NOMO-1 treated with DMSO at 0.1 percent for 48 hours (cell line): ENCODE data around the gene NDUFV3.
A peak's percentile ranks its signal among the peaks of the same experiment; 100 is the strongest.
"Not testable (repeated sequence)": the region's sequence is repeated elsewhere in the genome, so short reads cannot be mapped to it uniquely, and the experiment has no call there.

Experiments used
- DNase-seq: peaks from one replicate; lab custom pipeline; 2025; ENCODE audit not compliant: unreplicated experiment; lab: John Stamatoyannopoulos, UW

The NDUFV3 gene

DNA sequence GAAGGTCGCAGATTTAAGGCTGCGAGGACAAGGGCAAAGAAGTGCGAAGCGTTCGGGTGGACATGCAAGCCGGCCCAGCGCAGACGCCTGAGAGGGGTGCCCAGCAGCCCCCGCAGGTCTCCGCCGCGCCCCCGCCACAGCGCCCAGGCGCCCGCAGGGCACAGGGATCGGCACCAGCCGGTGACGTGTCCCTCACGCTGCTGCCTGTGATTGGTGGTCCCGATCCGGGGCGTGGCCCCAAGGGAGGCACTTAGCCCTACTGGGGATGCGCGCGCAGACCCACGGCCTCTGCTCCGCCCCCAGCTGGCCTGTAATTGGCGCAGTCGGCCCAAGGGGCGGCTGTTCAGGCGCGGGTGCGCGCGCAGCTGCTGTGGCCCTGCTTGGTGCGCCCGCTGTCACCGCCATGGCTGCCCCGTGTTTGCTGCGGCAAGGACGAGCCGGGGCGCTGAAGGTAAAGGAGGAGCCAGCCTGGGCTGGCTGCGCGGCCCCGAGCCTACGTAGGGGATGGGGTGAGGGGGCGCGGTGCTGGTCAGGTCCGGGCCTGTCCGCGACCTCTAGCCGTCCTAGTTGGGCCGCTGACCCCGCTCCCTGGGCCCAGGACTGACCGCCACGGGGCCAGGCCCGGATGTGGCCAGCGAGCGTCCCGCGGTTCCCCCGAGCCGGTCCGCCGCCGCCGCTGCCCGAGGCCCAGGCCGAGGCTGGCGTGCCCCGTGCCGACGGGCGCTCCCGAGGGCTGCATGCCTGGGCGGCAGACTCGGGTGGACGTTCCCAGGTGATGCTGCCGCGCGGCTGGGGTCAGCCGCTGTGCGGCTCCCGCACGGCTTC, at the start of gene NDUFV3:
TSS of gene NDUFV3 (plus strand) at position 379 of the 825 bp plus-strand sequence. CDS start at position 404, 25 bp downstream.
- DNase-seq = peak; percentile 98

DNA sequence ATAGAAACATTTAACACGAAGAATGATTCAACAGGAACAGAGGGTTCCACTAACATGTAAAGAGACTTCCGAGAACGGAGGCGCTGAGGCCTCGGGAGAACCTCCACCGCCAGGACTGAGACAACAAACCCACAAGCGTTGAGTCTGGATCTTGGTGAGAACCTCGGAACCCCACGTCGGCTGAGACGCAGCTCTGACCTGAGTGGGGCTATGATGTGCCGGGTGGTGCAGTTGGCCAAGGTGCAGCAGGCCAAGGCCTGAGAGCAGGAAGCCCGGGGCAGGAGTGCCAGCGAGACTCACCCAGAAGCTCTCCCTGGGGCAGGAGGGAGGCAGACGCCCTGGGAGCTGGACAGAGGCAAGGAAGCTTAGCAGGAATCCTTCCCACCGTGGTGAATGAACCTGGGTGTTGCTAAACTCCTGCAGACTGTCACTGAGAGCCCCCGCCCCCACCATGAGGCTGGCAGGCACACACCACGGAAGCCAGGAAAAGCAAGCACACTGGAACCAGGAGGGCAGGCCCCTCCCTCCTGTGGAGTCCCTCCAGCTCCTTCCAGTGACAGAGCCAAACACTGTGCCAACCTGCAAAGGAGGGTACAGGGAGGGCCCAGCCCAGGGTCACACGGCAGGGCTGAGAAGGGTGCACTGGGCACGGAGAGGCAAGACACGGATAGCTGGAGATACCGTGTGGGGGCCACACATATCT, 48.5 kb upstream of the NDUFV3 start:
- no peak for DNase-seq

DNA sequence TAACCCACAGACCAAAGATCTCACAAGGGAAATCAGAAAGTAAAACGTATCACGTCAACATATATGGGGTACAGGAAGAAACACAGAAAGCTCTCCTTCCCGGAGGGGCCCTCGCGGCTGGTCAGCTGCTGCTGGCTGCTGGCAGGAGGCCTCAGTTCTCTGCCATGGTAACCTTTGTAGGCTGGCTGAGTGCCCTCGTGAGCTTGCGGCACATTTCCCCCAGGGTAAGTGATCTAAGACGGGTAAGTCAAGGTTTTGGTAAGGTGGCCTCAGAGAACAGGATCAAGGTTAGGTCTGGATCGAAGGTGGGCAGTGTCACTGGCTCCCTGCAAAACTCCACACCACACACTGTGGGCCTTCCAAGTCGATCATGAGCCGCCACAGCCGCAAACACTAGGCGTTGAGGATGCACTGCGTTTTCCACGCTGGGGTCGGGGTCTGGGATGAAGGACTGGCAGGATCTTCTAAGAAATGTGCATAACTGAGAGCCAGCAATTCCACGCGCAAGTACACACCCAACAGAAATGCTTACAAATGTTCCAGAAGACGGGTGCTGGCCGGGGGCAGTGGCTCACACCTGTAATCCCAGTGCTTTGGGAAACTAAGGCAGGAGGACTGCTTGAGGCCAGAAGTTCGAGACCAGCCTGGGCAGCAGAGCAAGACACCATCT, 47.7 kb upstream of the NDUFV3 start:
- DNase-seq = no peak

DNA sequence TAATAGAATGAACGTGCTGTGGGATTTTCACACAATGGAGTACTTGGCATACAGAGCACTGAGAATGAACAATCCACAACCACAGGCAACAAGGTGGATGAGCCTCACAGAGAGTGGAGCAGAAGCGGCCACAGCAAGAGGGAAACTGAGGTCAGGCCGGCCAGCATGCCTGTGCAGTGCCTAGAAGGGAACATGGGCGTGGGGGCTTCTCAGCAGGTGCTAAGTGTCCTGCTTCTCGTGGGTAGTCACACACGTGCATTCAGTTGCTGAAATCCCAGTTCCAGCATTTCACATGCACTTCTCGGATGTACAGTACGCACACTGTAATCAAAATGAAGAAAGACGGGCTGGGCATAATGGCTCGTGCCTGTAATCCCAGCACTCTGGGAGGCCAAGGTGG, 46.9 kb upstream of the NDUFV3 start:
- no peak for DNase-seq

DNA sequence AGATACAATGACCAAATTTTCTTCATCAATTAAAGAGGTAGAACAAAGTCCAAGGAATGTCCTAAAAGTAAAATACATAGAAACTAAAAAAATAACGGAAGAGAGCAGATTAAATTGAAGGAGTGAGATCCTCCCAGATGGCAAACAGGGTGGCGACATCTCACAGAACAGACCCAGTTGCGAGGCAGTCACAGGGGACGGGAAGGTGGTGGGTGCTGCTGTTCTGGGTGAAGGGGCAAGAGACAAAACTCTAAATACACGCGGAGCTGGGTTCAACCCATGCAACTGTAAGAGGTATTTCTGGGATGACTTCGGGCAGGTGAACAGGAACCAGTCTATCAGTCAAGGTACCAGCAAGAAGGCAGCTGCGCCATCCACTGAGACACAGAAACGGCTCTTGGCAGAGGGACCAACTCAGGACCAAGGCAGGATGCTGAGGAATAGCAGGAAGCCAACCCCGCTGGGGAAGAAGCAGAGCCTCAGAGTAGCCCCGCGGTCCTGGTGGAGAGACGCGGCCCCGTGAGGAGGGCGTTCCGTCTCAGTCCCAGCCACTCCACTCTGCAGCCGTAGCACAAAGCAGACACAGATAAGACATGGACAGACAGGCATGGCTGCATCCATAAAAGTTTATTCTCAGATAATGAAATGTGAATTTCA, 45.9 kb upstream of the NDUFV3 start:
- DNase-seq = no peak

DNA sequence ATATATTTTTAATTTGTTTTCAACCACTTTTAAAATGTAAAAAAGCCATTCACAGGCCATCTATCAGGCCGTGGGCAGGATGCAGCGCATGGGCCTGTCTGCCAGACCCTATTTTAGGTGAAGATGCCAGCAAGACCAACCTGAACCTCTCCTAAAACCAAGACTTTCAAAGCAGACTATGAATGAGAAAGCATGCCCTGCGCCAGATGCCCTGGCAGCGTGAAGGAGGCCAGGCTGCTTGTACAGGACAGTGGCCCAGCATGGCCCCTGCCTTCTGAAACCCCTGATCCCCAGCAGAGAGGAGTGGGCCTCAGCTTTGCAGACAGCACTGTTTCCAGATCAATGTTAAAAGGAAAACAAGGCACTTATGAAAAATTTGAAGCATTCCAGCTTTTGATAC, 45.4 kb upstream of the NDUFV3 start:
- DNase-seq = no peak

DNA sequence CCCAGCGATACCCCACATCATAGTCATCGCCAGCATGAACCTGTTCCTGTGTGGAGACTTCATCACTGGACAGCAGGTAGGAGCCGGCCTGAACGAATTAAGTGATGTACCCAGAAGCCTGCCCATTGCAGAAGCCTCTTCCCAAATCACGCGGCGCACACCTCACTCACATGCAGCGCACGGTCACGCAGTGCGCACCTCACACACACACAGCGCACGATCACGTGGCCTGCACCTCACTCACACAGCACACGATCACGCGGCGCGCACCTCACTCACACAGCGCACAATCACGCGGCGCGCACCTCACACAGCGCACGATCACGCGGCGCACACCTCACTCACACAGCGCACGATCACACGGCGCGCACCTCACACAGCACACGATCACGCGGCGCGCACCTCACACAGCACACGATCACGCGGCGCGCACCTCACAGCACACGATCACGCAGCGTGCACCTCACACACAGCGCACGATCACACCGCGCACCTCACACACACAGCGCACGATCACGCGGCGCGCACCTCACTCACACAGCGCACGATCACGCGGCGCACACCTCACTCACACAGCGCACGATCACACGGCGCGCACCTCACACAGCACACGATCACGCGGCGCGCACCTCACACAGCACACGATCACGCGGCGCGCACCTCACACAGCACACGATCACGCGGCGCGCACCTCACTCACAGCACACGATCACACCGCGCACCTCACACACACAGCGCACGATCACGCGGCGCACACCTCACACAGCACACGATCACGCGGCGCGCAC, 44.8 kb upstream of the NDUFV3 start:
- not testable (repeated sequence) for DNase-seq

DNA sequence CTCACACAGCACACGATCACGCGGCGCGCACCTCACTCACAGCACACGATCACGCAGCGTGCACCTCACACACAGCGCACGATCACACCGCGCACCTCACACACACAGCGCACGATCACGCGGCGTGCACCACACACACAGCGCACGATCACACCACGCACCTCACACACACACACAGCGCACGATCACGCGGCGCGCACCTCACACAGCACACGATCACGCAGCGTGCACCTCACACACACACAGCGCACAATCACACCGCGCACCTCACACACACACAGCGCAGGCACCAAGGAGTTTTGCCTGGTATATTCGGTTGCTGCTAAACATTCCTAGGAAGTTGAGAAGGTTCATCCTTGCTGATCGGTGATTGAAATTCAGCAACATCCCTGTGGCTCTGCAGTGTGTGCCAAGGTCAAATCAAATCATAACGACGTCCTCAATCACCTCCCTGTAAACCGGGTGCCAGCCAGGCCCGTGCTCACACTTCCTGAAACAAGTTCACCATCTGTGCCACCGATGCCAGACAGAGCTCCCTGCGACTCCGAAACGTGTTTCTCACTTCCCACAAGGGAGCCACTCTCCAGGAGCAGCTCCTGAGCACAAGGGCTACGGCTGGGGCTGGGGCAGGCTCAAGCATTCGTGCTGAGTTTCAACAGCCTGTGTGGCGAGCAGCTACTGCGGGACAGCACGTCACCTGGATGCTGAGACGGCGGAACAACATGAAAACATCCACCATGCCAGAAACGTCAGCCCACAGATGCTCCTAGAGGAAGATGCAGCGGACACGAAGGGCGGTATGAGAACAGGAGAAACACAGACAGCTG, 44.0 kb upstream of the NDUFV3 start:
- no peak for DNase-seq

DNA sequence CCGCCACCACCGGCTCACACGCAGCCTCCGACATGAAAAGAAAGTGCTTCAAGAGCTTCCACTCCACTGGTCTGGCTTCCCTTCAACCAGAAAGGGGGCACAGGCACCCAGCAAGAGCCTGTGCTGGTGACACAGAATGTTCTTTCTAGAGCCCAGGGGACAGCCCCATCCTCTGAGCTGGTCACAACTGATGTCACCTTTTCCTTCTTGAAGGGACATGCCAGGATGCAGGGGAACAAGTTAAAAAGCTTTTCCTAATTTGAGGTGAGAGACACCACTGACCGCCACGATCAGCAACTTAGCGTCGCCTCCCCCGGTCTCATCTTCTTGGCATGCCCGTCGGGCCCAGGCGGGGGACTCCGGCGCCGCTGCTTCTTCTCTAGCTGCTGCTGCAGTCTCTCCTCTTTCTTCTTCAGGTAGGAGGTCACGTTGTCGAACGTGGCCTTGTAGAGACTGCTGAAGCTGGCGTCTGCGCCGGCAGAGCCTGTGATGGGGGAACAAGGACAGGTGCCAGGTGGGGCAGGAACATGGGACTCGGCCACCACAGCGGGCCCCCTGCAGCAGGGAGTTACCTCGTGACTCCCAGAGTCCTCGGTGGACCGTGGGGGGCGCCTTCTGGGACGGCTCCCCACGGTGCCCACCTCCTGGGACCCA, 43.2 kb upstream of the NDUFV3 start:
- no peak for DNase-seq

DNA sequence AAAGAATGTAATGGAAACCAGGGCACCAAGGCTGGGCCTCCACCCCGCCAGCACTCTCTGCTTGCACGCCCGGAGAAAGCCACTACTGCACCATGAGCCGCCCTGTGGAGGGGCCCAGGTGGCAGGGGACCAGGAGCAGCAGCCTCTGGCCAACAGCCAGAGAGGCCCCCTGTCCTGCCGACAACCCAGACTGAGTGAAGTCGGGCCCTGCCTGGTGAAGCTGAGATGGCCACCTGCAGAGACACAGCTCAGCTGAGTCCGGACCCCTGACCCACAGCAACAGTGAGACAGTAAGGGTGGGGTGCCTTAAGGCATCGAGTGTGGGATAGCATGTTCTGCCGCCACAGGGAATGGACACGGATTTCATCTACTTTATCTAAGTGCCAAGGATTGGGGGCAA, 42.6 kb upstream of the NDUFV3 start:
- DNase-seq = no peak

DNA sequence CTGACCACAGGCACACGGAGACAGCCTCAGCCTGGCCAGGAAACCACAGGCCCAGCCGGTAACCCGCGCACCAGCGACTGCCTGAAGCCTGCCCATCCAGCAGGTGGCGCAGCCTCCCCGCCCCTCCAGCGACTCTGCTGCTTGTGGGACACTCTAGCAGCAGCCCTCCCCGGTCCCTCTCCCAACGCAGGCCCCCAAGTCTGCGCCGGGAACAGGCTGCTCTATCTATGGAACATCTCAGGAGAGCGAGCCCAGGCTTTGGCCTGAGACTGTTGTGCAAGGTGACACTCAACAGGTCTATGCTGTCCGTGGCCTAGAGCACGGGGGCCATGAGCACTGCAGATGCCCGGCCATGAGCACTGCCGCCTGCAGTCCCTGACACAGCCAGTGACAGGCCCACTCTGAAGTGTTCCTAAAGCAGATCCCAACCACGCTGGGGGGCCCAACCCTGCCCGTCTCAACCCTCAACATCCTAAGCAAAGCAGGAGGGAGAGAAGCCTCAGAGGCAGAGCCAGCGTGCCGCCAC, 42.2 kb upstream of the NDUFV3 start:
- no peak for DNase-seq

DNA sequence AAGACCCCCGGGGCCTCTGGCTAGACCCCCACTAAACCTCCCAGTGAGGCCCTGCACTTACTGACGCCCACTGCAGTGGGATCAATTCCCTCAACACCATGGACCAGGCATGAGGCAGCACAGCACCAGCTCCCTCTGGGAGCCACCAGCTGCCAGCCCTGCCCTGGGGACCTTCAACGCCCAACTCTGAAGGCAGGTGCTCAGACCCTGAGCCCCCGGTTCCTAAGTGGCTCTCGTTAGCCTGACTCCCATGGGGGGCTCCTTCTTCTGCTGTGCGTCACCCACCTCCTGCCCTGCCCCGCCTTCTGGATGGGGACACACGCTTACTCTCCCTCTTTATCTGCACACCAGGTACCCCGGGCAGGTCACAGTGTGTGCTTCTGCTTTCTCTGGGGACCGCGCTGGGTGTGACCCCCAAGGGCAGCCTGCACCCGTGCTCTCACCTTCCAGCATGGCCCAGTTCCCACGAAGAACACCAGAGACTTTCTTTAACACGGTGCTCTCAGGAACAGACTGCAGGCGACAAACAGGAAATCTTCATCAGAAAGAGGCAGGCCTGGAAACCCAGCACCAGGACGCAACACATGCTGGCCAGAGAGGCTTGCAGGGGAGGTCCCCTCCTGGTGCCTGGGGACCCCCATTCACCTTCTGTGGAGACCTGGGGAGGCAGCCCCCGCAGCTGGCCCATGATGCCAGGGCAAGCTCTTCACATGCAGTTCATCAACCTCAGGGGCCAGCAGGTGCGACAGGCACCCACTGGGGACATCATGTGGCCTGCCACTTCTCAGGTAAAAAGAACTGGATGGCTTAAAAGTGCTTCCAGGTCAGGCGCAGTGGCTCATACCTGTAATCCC, 41.1 kb upstream of the NDUFV3 start:
- no peak for DNase-seq

DNA sequence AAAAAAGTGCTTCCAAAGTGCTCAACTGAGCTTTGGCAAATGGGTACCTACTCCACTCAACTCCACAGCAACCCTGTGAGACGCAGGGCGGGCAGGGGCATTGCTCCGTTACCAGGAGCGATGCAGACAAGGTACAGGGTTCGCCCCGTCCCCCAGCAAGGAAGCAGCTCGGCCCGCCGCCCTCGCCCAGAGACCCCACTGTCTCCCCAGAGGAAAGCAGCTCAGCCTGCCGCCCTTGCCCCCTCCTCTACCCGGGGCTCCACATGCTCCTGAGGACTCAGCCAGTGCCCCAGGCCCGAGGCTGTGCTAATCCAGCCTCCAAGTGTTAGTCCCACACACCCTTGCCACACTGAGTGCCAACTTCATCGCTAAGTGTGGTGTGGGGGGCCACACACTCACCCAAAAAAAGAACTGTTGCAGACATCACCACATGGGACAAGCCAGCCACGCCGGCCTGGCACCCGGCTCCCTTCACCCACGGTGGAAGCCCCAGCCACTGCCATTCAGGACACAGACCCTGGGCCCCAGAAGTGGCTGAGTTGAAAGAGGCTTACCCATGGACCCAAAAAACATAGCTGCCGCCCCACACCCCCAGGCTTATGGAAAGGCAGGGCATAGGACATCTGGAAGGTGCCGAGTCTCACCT, 40.1 kb upstream of the NDUFV3 start:
- no peak for DNase-seq

DNA sequence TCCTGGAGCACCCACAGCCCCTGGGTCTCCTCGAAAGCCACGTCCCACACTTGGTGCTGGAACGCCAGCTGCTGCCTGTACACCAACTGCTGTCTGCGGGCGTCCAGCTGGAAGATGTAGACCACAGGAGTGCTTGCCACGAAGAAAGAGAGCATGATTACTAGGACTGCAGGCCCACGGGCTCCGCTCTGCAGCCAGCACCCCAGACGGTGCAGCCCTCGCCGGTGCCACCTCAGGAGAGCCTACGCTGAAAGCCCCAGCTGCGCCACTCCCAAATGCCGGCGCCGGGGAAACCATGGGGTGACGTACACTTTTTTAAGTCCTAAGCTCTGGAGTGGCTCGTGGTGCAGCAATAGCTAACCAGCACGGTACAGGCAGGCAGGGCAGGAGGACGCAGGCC, 39.5 kb upstream of the NDUFV3 start:
- DNase-seq = no peak

DNA sequence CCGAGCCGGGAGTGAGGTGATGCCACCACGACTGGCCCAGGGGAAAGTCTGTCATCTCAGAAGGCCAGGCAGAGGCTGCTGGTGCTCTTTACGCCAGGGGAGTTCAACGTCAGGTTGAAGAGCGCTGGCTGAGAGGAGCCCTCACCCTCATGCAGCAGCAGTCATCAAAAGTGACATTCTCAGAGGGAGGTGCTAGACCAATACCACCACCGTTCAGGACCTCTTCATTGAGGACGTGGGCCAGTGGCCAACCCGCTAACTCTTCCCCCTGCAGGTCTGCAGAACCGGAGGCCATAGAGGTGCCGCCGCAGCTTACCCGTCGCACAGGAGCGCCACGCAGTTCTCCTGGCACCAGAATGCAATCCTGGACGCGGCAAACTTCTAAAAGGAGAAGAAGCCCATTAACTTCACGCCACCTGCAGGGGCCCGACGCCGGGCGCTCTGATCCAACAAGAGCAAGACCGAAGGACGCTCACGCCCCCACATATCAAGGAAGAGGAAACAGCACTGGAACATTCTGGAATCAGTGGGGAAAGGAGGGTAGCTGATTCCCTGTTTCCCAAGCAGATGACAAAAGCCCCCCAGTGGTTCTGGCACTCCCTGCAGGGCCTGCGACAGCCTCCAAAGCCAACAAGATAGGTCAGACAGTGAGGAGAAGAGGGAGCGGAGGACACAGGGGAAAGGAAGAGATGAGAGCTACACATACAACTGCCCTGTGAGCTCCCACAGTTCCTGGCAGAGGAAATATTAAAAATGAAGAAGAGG, 38.7 kb upstream of the NDUFV3 start:
- DNase-seq = no peak

DNA sequence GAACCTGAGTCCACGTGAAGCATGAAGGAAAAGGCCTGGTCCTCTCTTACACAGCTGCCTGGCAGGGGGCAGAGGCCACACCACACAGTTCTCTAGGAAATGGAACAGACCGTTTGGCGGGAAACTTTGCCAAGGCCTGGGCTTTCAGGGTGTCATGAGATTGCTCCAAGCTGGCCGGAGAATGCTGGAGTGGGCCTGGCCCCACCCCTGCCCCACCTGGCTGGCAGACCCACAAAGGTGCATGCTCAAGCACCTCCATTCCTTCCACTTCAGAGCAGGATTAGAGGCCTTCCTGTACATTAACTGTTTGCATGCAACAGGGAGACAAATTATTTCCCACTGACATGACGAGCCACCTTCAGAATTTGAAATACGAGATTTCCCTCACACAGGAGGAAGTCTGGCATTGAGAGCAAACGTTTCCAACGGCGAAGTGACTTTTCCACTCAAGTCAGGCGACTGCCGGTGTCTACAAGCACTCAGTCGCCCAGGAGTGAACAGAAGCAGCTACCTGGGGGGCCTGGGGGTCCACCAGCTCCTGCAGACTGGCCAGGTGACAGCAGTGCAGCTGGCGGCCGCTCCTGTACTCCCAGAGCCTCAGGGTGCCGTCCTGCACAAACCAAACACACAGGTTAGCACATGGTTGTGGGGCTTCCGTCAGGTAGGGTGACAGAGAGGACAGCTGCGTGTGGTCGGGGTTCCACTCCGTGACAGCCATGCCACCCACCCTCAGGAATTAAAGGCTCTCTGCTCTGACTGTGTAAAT, 37.8 kb upstream of the NDUFV3 start:
- DNase-seq = no peak
